DMS 273 treated with DMSO at 0.1 percent for 48 hours (cell line): ENCODE results near the gene CACFD1.
A peak's percentile ranks its signal among the peaks of the same experiment; 100 is the strongest.

ENCODE experiments used
- DNase-seq: peaks from one replicate; lab custom pipeline; 2025; lab: John Stamatoyannopoulos, UW

The CACFD1 gene

GRCh38 chr9:133464638-133465037 is 4.9 kb downstream of the CACFD1 start:
- DNase-seq: no peak

DNA sequence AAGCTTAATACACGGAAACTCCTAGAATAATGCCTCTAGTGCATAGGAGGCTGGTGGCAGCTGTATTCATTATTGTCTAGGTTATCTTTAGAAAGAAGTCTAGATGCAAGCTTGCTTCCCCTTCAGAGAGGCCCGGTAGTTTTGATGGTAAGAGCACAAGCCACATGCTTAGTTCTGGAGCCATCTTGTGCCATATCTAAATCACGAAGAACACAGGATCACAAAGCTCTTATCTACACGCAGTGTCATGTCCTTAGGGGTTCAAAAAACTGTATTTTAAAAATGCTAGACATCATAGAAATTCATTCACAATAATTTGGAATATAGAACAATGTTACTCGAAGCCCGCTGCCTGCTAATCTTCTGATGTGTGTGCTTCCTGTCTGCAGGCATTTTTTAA is 6.2 kb downstream of the CACFD1 start:
- no peak for DNase-seq

- no peak for DNase-seq
These were observed 7.3 kb downstream of the CACFD1 start for GRCh38 chr9:133467101-133467500.

DNA sequence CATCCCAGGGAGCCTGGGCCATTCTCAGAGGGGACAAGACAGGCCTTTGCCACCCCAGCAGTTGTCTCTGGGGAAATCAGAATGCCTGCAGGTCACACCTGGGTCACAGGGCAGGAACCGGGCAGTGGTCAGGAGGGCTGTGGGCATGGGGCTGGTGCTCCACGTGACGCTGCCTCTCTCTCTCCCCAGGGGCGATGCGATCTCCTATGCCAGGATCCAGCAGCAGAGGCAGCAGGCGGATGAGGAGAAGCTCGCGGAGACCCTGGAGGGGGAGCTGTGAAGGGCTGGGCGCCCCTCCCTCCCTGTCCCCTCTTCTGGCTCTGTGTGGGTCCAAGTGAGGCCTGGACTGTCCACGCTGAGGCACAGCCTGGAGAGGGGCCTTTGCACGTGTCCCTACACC is 8.6 kb downstream of the CACFD1 start:
- DNase-seq: no peak

GRCh38 chr9:133468777-133469421 is 9.1 kb downstream of the CACFD1 start:
- no peak for DNase-seq

GRCh38 chr9:133470427-133470924 is 10.7 kb downstream of the CACFD1 start:
- no peak for DNase-seq

DNA sequence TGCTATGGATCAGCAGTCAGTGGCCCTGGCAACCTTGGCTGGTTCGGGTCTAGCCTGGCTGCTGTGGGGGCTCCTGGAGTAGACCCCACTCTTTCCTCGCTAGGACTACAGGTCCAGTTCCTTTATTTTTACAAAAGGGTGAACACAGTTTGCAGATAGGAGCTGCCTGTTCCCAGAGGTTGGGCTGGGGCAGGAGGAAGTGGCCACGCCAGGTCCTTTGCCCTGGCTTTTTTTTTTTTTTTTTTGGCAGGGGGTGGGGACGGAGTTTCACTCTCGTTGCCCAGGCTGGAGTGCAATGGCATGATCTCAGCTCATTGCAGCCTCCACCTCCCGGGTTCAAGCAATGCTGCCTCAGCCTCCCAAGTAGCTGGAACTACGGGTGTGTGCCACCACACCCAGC is 11.2 kb downstream of the CACFD1 start:
- no peak for DNase-seq

- no peak for DNase-seq
These were observed 11.9 kb downstream of the CACFD1 start for GRCh38 chr9:133471551-133472276.

DNA sequence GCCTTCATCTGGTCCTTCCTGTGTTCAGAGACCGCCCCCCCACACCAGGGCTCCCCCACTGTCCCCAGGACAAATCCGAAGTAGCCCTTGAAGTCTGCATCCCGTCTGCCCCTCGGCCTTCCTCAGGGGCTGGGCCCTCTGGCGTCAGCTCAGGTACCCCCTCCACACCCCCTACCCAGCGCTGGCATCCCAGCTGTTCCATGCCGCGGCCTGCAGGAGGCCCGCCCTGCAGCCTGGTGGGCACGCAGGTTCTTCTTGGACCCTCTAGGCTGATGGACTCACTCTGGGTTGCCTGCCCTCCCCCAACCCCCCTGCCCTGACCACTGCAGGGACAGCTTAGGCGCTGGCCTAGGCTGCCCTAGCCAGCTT is 12.5 kb downstream of the CACFD1 start:
- no peak for DNase-seq

DNA sequence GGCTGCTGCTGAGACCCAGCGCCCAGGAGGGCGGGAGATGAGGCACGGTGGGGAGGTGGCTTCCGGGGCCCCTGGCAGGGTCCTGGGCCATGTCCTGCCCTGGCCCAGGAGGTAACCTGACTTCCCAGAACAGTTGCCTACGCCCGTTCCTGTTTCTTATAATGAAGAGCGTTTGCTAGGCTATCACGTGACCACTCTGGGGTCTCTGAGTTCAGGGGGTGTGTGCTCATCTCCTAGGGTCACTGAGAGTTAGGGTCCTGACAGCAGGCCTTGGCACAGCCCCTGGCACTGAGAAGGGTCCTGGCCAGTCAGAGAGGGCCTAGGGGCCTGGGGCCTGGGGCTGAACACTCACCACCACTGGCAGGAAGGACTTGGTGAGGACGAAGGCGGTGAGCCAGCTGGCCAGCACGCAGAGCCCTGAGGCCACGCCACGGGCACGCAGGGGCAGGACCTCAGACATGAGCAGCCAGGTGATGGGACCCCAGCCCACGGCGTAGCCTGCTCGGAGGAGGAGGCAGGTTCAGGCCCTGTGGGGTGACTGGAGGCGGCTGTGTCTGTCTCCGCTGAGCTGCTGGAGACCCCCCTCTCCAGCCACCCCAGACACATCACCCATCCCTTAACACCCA is 13.1 kb downstream of the CACFD1 start:
- no peak for DNase-seq

GRCh38 chr9:133473743-133474142 is 14.0 kb downstream of the CACFD1 start:
- DNase-seq: no peak

DNA sequence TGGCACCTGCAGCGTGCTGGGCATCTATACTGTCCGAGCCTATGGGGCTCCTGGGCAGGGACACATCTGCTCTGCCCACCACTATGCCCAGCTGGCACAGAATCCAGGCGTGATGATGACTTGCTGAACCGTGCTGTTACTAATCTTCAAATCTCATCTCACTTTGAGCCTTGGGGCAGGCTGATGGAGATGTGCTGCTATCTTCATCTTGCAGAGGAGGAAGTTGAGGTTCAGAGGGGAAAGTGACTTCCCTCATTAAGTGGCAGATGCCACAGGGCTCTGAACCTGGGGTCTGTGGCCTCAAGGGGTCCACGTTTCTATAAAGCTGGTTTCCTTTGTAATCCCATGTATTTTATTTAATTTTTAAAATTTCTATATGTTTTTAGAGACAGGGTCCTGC is 14.4 kb downstream of the CACFD1 start:
- no peak for DNase-seq

GRCh38 chr9:133474853-133475252 is 15.1 kb downstream of the CACFD1 start:
- no peak for DNase-seq

- DNase-seq: no peak
These were observed 15.7 kb downstream of the CACFD1 start for GRCh38 chr9:133475292-133476012.

DNA sequence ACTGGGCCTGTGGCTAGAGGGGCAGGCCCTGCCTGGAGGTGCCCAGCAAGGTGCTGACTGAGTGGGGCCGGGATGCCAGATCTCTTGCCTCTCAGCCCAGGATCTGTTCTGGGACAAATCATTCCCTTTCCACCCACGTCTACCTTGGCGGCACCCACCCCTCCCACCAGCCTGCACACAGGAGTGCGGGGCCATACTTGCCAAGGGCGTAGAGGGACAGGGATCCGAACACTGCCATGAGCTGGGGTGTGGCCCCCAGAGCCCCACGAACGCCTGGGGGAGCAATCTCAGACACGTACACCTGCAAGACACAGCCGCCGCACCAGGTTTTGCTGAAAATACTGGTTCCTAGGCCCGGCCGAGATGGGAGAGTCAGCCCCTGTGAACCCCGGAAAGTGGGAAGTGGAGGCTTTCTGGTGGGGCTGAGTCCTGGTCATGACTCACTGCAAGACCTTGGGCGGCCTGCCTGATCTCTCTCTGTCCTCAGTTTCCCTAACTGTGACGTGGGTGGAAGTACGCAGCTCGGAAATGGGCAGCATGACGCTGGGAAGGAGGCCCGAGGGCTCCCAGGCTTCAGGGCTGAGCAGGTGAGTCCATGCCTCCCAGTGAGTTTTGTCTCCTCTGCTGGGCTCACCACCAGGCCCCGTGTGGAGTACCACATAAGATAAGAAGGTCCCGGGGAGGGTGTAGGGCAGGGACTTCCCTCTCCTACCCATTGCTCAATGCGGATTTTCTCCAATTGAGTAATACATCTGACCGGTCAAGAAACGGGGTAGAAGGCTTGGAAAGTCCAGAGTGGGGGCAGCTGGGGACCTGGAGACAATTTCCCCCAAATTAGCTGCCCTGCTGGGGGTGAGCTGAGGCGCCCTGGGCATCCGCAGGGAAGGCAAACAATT is 16.5 kb downstream of the CACFD1 start:
- no peak for DNase-seq

- no peak for DNase-seq
These were observed 17.2 kb downstream of the CACFD1 start for GRCh38 chr9:133476941-133477340.

GRCh38 chr9:133477461-133477860 is 17.7 kb downstream of the CACFD1 start:
- no peak for DNase-seq

DNA sequence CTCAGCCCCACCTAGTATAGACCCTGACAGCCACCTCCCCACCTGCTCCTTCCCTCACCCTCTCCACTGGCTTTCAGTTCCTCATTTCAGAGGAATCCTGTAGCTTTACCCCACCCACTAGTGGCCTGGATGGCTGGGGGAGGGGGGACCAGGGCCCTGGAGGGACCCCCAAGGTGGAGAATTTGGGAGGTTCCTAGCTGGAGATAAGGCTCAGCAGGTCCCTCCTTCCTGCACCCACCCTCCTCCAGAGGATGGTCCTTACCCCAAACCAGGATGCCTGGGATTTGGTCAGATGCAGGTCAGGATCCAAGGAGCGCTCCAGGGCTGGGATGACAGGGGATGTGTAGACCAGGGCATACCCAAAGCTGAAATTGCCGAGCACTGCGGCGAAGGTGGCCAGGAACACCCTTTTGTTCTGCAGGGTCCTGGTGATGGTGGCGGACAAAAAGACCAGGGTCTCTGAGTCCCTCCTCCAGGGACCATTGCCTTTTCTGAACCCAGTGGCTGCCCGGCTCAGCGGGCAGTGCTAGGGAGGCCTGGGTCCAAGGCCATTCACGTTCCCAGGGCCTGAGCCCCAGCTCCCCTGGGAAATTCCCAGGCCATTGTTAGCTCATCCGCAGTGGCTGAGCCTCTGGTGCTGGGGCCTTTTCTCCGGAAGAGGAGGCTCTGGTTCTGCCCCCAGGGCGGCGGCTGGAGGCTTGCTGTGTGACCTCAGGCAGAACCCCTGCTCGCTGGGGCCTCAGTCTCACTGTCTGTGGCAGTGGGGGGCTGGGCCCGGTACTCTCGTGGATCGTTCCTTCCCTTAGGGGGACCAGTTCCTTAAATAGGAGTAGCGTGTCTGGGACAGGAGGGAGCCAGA is 18.4 kb downstream of the CACFD1 start:
- no peak for DNase-seq

DNA sequence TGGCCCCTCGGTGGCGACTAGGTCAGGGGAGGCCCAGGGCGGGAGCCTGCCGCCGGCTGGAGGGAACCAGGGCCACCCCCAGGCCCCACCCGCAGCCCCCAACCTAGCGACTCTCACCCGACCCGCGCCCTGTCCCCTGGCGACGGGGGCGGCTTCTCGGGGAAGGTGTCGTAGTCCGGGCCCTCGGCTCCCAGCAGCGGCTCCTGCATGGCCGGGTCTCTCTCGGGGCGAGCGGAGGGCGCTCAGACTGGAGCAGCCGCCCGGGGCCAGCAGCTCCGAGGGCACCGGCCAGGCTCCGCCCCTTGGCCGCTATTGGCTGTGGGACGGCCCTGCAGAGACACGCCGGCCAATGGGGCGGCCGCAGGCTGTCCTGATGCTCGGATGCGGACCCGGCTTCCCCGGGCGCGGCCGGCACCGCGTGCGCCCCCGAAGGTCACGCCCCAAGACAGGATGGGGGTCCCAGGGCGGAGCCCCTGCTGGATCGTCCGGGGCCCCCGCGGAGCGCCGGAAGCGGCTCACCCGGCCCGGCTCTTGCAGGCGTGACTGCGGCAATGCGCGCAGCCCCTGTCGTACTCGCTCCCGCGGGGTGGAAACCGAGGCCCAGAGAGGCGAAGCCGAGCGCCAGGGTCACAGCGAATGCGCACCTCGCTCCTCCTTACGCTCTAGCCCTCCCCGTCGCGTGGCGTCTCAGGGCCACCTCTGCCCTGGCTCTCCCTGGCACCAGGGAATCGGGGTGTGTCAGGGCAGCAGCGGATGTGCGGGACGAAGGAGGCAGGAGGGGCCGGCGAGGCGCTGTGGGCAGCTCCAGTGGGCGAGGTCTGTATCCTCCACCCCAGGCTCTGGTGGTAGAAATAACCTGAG is 19.3 kb downstream of the CACFD1 start, which contains the start of gene SLC2A6:
Gene SLC2A6 (minus strand): TSS at position 249 of the 861 bp plus-strand sequence. CDS start 40 bp downstream, at position 209.
- peak; percentile 54 for DNase-seq
